Liver (tissue), 9 donors: ENCODE data around the gene OSMR. TPM values are rescaled to one million over a fixed set of nuclear protein-coding genes. Genes with fewer than 3 reads are reported as not detected.

ENCODE experiments used
- DNase-seq: peaks from one replicate; pipeline ENCODE4 v3.0.0-alpha.2; 2017; ENCODE audit warnings: low spot score
- H3K27ac ChIP-seq, 2 donors: one replicate each; pipeline ENCODE4 v1.7.0; 2013; ENCODE audit warnings: inconsistent platforms in 2 of 2, low read length in 2 of 2, control low read depth in 1 of 2, low read depth in 1 of 2, mild to moderate bottlenecking in 1 of 2
- H3K27me3 ChIP-seq, 4 donors: one replicate each; pipeline versions ENCODE4 v1.6.1 to v1.7.0; 2013; ENCODE audit warnings: low read length in 3 of 4, inconsistent platforms in 1 of 4, mild to moderate bottlenecking in 1 of 4, moderate library complexity in 1 of 4; ENCODE audit not compliant: control insufficient read depth in 4 of 4, insufficient read depth in 4 of 4
- H3K36me3 ChIP-seq, 4 donors: one replicate each; pipeline versions ENCODE4 v1.6.1 to v1.7.0; 2013; ENCODE audit warnings: low read length in 3 of 4, mild to moderate bottlenecking in 3 of 4, low read depth in 1 of 4, moderate library complexity in 1 of 4; ENCODE audit not compliant: control insufficient read depth in 4 of 4, insufficient read depth in 3 of 4
- H3K4me1 ChIP-seq, 4 donors: one replicate each; pipeline versions ENCODE4 v1.6.1 to v1.7.0; 2013; ENCODE audit warnings: low read length in 3 of 4, mild to moderate bottlenecking in 3 of 4, moderate library complexity in 1 of 4; ENCODE audit not compliant: control insufficient read depth in 4 of 4, insufficient read depth in 4 of 4
- H3K4me3 ChIP-seq, 3 donors: one replicate each; pipeline versions ENCODE4 v1.6.1 to v1.7.0; 2013; ENCODE audit warnings: low read length in 3 of 3, control low read depth in 1 of 3, low read depth in 1 of 3, mild to moderate bottlenecking in 1 of 3
- H3K9ac ChIP-seq, 2 donors: one replicate each; pipeline ENCODE4 v1.7.0; 2013; ENCODE audit warnings: low read length in 2 of 2, mild to moderate bottlenecking in 2 of 2, moderate library complexity in 2 of 2, control low read depth in 1 of 2, low read depth in 1 of 2
- H3K9me3 ChIP-seq, 4 donors: one replicate each; pipeline versions ENCODE4 v1.6.1 to v1.7.0; 2013; ENCODE audit warnings: low read length in 3 of 4; ENCODE audit not compliant: control insufficient read depth in 4 of 4
- EGR1 ChIP-seq, 2 donors: IDR thresholded peaks; 2 replicates each; pipeline ENCODE4 v1.6.1; 2016 to 2018; ENCODE audit warnings: antibody characterized with exemption in 2 of 2, low read depth in 2 of 2
- FOXA1 ChIP-seq: IDR thresholded peaks from 2 replicates; pipeline ENCODE4 v1.6.1; 2016; ENCODE audit warnings: antibody characterized with exemption
- FOXA2 ChIP-seq: IDR thresholded peaks from 2 replicates; pipeline ENCODE4 v1.6.1; 2016; ENCODE audit warnings: antibody characterized with exemption
- GABPA ChIP-seq, 2 donors: IDR thresholded peaks in 1 of 2; conservative IDR thresholded peaks in 1 of 2; 2 replicates each; pipeline ENCODE4 v1.6.1; 2016; ENCODE audit warnings: antibody characterized with exemption in 2 of 2, mild to moderate bottlenecking in 1 of 2, moderate library complexity in 1 of 2
- HNF4A ChIP-seq, 2 donors: conservative IDR thresholded peaks; 2 replicates each; pipeline ENCODE4 v1.6.1; 2016; ENCODE audit warnings: antibody characterized with exemption in 2 of 2, mild to moderate bottlenecking in 2 of 2
- HNF4G ChIP-seq: IDR thresholded peaks from 2 replicates; pipeline ENCODE4 v1.6.1; 2016; ENCODE audit warnings: antibody characterized with exemption
- JUND ChIP-seq, 2 donors: IDR thresholded peaks; 2 replicates each; pipeline ENCODE4 v1.6.1; 2016; ENCODE audit warnings: antibody characterized with exemption in 2 of 2
- NR2F2 ChIP-seq: IDR thresholded peaks from 2 replicates; pipeline ENCODE4 v1.6.1; 2016; ENCODE audit warnings: antibody characterized with exemption
- RAD21 ChIP-seq, 2 donors: IDR thresholded peaks; 2 replicates each; pipeline ENCODE4 v1.6.1; 2016; ENCODE audit warnings: antibody characterized with exemption in 2 of 2, mild to moderate bottlenecking in 2 of 2
- RXRA ChIP-seq, 2 donors: IDR thresholded peaks; 2 replicates each; pipeline ENCODE4 v1.6.1; 2017 to 2018; ENCODE audit warnings: antibody characterized with exemption in 2 of 2, mild to moderate bottlenecking in 1 of 2
- SP1 ChIP-seq: IDR thresholded peaks from 2 replicates; pipeline ENCODE4 v1.6.1; 2018; ENCODE audit warnings: antibody characterized with exemption, mild to moderate bottlenecking
- TAF1 ChIP-seq: conservative IDR thresholded peaks from 2 replicates; pipeline ENCODE4 v1.6.1; 2016; ENCODE audit warnings: antibody characterized with exemption, mild to moderate bottlenecking
- YY1 ChIP-seq: IDR thresholded peaks from 2 replicates; pipeline ENCODE4 v1.6.1; 2016; ENCODE audit warnings: antibody characterized with exemption, mild to moderate bottlenecking
- WGBS: extraction: QIAGEN DNeasy Blood & Tissue Kit; methylation state at CpG from one replicate; pipeline ENCODE4 v1.1.7; 2013; 5-methylcytosine and 5-hydroxymethylcytosine counted together
- polyA plus RNA-seq, 2 donors: library from polyadenylated mRNA; stranded (reverse) in 1 of 2; unstranded in 1 of 2; fragments of 200-250 nt in 1 of 2; fragments of >200 nt in 1 of 2; fragmentation: Nextera tagmentation in 1 of 2; extraction: Ambion mirVana in 1 of 2; gene quantifications; one replicate each; pipeline versions ENCODE4 v1.2.1 to v1.2.3, GENCODE V29; 2013 to 2015
- total RNA-seq, 2 donors: library from RNA; depleted of rRNA; stranded (reverse); fragments of >200 nt; gene quantifications; one replicate each; pipeline ENCODE4 v1.2.3, GENCODE V29; 2014
- TF ChIP-seq, protein P1 (sequence below): IDR thresholded peaks from 2 replicates; pipeline ENCODE4 v1.6.1; 2016; ENCODE audit warnings: antibody characterized with exemption
- TF ChIP-seq, protein P2 (sequence below): IDR thresholded peaks from 2 replicates; pipeline ENCODE4 v1.6.1; 2016; ENCODE audit warnings: antibody characterized with exemption
- TF ChIP-seq, protein P3 (sequence below): IDR thresholded peaks from 2 replicates; pipeline ENCODE4 v1.6.1; 2016; ENCODE audit warnings: antibody characterized with exemption, mild to moderate bottlenecking
- TF ChIP-seq, protein P4 (sequence below): IDR thresholded peaks from 2 replicates; pipeline ENCODE4 v1.6.1; 2016; ENCODE audit warnings: antibody characterized with exemption
- TF ChIP-seq, protein P5 (sequence below): fragments of 150-350 bp; IDR thresholded peaks from 2 replicates; pipeline ENCODE4 v1.5.1; 2017; ENCODE audit warnings: improper control_type of control experiment, low read depth, low read length; ENCODE audit not compliant: missing input control
- donor health status: healthy.
- donor health status: healthy.
- donor health status: healthy.
- donor health status: healthy.
- donor health status: healthy.

OSMR gene
- total and polyA plus RNA-seq, 4 donors = 4.3 to 34.5 (median 11.7) TPM

DNA sequence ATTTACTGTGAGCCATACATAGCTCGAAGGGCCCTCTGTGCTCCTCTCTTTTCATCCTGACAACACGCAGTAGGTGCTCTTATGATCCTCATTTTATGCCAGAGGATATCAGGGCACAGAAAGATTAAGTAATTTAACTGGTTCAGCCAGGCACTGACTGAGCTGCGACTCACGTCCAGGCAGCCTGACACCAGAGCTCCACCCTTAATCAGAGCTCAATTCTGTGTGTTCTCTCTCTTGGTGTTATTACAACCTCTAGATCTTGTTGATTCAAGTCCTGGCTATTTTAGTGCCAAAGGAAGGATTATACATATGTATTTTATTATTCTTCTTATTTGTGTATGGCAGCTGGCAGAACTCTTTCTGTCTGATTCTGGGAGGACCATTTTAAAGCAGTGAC, 59.7 kb downstream of the OSMR start:
- DNase-seq = no peak
- peaks cover 3 to 10% (median 6%) of the 10 kb centered on the region in 4 donors for H3K36me3 ChIP-seq
- WGBS = 94% methylated on average over 4 of the region's 4 CpGs
- H3K9ac ChIP-seq = no peak overlapping the region
- TF ChIP-seq FOXA1 (no peak), NR2F2 (no peak), YY1 (no peak), HNF4A (conservative IDR thresholded peaks at IDR 0.05) (no peak), RAD21 (IDR thresholded peaks at IDR 0.05) (no peak), GABPA (IDR thresholded peaks at IDR 0.05 in 1 of 2, conservative IDR thresholded peaks at IDR 0.05 in 1 of 2) (no peak), SP1 (no peak), EGR1 (IDR thresholded peaks at IDR 0.05; ENCODE audit: low read depth in 2 of 2) (no peak), RXRA (IDR thresholded peaks at IDR 0.05) (no peak), JUND (IDR thresholded peaks at IDR 0.05) (no peak), HNF4G (no peak), TAF1 (no peak), FOXA2 (no peak)
- TF ChIP-seq, protein P1, sequence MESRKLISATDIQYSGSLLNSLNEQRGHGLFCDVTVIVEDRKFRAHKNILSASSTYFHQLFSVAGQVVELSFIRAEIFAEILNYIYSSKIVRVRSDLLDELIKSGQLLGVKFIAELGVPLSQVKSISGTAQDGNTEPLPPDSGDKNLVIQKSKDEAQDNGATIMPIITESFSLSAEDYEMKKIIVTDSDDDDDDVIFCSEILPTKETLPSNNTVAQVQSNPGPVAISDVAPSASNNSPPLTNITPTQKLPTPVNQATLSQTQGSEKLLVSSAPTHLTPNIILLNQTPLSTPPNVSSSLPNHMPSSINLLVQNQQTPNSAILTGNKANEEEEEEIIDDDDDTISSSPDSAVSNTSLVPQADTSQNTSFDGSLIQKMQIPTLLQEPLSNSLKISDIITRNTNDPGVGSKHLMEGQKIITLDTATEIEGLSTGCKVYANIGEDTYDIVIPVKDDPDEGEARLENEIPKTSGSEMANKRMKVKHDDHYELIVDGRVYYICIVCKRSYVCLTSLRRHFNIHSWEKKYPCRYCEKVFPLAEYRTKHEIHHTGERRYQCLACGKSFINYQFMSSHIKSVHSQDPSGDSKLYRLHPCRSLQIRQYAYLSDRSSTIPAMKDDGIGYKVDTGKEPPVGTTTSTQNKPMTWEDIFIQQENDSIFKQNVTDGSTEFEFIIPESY = no peak
- TF ChIP-seq, protein P2, sequence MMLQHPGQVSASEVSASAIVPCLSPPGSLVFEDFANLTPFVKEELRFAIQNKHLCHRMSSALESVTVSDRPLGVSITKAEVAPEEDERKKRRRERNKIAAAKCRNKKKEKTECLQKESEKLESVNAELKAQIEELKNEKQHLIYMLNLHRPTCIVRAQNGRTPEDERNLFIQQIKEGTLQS = no peak
- TF ChIP-seq, protein P3, sequence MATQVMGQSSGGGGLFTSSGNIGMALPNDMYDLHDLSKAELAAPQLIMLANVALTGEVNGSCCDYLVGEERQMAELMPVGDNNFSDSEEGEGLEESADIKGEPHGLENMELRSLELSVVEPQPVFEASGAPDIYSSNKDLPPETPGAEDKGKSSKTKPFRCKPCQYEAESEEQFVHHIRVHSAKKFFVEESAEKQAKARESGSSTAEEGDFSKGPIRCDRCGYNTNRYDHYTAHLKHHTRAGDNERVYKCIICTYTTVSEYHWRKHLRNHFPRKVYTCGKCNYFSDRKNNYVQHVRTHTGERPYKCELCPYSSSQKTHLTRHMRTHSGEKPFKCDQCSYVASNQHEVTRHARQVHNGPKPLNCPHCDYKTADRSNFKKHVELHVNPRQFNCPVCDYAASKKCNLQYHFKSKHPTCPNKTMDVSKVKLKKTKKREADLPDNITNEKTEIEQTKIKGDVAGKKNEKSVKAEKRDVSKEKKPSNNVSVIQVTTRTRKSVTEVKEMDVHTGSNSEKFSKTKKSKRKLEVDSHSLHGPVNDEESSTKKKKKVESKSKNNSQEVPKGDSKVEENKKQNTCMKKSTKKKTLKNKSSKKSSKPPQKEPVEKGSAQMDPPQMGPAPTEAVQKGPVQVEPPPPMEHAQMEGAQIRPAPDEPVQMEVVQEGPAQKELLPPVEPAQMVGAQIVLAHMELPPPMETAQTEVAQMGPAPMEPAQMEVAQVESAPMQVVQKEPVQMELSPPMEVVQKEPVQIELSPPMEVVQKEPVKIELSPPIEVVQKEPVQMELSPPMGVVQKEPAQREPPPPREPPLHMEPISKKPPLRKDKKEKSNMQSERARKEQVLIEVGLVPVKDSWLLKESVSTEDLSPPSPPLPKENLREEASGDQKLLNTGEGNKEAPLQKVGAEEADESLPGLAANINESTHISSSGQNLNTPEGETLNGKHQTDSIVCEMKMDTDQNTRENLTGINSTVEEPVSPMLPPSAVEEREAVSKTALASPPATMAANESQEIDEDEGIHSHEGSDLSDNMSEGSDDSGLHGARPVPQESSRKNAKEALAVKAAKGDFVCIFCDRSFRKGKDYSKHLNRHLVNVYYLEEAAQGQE = no peak
- TF ChIP-seq, protein P4, sequence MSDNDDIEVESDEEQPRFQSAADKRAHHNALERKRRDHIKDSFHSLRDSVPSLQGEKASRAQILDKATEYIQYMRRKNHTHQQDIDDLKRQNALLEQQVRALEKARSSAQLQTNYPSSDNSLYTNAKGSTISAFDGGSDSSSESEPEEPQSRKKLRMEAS = no peak
- no peak overlapping the region for H3K4me3 ChIP-seq
- H3K27ac ChIP-seq = no peak overlapping the region
- H3K9me3 ChIP-seq = peaks cover 0 to 7% (median 2%) of the 10 kb centered on the region in 4 donors
- no peaks in the 10 kb centered on the region for H3K27me3 ChIP-seq
- no peaks in the 10 kb centered on the region for H3K4me1 ChIP-seq

DNA sequence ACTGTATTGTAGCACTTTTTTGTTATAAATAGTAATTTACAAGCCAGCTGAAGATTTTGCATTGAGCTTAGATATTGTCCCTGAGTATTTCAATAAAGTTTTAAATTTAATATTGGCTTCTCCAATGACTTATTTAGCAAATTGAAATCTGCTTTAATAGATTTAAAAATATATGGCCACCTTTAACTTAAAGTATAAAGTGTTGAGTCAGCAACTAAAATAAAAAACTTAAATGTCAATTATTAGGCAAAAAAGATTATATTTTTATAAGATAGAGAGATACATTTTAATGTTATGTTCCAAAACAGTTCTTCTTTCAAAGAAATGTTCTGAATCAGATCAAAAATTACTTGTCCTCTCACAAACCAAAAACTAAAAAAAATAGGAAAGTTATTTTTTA, 60.7 kb downstream of the OSMR start:
- Histone ChIP-seq H3K4me1 (no peaks in the 10 kb centered on the region), H3K36me3 (peaks cover 3 to 10% (median 6%) of the 10 kb centered on the region in 4 donors), H3K9ac (no peak overlapping the region), H3K27ac (no peak overlapping the region), H3K27me3 (no peaks in the 10 kb centered on the region), H3K9me3 (peaks cover 0 to 7% (median 2%) of the 10 kb centered on the region in 4 donors), H3K4me3 (no peak overlapping the region)
- no peak for DNase-seq
- TF ChIP-seq SP1 (no peak), NR2F2 (no peak), HNF4A (conservative IDR thresholded peaks at IDR 0.05) (no peak), JUND (IDR thresholded peaks at IDR 0.05) (no peak), FOXA1 (no peak), YY1 (no peak), FOXA2 (no peak), TAF1 (no peak), RAD21 (IDR thresholded peaks at IDR 0.05) (no peak), GABPA (IDR thresholded peaks at IDR 0.05 in 1 of 2, conservative IDR thresholded peaks at IDR 0.05 in 1 of 2) (no peak), EGR1 (IDR thresholded peaks at IDR 0.05; ENCODE audit: low read depth in 2 of 2) (no peak), HNF4G (no peak)
- TF ChIP-seq, protein P1 = no peak
- TF ChIP-seq, protein P5, sequence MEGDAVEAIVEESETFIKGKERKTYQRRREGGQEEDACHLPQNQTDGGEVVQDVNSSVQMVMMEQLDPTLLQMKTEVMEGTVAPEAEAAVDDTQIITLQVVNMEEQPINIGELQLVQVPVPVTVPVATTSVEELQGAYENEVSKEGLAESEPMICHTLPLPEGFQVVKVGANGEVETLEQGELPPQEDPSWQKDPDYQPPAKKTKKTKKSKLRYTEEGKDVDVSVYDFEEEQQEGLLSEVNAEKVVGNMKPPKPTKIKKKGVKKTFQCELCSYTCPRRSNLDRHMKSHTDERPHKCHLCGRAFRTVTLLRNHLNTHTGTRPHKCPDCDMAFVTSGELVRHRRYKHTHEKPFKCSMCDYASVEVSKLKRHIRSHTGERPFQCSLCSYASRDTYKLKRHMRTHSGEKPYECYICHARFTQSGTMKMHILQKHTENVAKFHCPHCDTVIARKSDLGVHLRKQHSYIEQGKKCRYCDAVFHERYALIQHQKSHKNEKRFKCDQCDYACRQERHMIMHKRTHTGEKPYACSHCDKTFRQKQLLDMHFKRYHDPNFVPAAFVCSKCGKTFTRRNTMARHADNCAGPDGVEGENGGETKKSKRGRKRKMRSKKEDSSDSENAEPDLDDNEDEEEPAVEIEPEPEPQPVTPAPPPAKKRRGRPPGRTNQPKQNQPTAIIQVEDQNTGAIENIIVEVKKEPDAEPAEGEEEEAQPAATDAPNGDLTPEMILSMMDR = no peak
- TF ChIP-seq, protein P4 = no peak
- TF ChIP-seq, protein P2 = no peak
